ENCODE measurements around the gene ATP2B3.

Gene ATP2B3

DNA sequence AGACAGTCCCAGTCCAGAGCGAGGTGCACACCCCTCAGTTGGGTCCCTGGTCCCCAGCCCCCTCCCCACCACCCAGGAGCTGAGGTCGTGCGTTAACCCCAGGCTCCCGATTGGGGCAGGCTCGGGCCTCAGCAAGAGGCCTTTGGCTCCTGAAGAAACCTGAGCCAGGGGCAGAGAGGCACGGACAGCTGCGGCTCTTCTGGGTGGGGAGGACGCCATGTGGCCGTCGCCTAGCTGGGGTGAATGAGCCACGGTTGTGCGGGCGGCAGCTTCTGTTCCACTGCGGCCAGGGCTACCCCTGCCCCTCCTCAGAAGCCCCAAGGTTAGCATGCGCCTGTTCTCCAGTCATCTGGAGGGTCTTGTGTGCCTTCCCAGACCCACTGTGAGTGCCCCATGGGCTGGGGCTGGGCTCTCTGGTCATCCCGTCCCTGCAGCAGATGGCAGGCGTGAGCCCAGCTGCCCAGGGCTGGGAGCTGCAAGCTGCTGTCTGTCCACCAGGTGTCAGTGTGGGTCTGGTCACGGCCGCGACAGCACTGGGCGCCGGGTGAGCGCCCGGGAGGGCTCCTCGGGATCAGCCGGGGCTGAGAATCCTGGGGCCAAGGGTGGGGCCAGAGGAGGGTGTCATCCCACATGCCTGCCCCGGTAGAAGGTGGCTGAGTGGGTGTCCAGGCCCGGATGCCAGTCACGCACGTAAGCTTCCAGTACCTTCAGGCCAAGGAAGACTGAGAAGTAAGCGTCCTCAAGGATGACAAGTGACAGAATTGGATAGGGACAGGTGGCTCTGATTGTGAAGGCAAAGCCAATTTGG is 21.9 kb downstream of the ATP2B3 start:
- DNase-seq = peak; percentile 59

DNA sequence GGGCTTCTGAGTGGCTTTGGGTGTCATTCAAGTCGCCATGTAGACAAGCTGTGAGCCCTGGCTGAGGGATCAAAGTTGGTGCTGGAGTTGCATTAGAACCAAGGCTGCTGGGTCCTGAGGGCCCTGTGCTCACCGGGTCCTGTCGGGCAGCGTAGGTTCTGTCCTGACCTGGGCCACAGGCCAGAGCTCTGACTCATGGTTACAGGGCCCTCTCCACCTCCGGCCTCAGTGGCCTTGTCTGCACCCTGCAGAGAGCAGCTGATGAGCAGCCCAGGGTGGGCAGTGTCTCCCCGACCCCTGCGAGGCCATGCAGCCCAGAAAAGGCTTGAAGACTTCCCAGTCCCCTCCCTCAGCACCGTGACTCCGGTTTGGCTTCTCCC is 22.5 kb downstream of the ATP2B3 start:
- DNase-seq = no peak

DNA sequence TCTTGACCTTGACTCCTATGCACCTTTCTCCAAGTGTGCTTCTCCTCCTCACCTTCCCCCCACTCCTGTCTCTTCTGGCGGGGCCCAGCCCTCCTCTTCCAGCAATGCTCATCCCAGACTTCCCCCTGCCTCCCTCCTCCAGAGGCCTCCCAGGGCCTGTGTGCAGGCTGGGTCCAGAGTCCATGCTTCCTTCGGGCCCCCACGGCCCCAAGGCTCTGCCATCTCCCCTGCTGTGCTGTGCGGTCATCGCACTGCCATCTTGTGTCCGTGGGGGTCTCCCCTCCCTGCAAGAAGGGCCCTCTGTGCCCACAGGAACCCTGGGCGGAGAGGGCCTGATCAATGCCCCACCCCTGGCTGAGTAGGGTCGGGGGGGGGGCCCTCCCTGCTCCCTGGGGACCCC is 27.3 kb downstream of the ATP2B3 start:
- DNase-seq = no peak

DNA sequence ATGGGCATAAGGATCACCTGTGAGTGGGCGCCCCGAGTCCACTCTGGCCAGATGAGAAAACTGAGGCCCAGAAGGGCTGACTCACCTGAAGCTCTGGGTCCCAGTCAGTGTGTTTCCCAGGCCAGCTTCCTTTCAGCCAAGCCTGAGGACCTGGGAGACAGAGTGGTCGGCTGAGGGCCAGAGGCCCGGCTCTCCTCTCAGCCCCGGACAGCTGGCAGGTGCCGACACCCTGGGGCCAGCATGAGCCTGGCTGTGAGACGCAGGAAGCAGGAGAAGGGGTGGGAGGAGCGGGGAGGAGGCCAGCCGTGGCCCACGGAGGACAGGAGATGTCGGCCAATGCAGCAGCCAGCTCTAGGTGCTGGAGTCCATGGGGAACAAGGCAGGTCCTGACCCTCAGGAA is 28.9 kb downstream of the ATP2B3 start:
- no peak for DNase-seq

DNA sequence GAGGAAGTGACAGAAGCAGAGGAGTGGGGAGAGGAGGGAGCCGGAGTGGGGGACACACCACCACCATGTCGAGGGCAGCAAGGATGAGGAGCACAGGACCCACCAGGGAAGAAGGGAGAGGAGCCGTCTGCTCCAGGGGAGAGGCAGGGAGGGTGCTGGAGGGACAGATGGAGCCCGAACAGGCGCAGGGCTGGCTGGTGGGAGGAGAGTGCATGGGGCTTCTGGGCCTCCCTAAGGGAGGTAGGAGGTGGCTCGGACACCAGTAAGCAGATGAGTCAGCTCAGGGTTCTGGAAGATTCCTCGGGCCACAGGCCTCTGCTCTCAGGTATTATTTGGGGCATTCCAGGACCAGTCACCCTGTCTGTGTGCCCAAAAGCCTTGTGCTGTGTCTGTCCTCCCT is 29.8 kb downstream of the ATP2B3 start:
- no peak for DNase-seq

DNA sequence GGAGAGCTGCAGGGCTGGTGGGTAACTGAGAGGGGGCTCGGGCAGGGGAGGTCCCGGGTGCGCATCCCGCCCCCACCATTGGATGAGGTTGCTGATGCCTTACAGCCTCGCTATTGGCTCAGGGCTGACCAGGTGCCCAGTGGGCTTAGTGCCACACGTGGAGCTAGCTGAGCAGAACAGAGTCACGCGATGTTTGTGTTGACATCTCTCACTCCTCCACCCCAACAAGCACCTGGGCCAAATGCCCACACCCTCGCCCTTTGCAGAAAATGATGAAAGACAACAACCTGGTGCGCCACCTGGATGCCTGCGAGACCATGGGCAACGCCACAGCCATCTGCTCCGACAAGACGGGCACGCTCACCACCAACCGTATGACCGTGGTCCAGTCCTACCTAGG is 31.8 kb downstream of the ATP2B3 start:
- DNase-seq = no peak

DNA sequence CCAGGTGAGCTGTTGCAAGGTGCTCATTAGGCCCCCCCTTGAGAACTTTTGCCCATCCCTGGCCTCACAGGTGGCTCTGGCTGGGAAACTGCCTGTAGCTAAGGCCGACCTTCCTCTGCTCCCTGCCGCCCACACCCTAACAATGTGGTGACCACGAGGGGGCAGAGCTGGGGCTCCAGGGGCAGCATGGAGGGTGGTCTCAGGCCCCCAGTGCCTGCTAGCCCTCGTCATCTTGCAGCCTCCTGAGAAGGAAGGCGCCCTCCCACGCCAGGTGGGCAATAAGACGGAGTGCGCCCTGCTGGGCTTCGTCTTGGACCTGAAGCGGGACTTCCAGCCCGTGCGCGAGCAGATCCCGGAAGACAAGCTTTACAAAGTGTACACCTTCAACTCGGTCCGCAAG is 32.4 kb downstream of the ATP2B3 start:
- DNase-seq = no peak

DNA sequence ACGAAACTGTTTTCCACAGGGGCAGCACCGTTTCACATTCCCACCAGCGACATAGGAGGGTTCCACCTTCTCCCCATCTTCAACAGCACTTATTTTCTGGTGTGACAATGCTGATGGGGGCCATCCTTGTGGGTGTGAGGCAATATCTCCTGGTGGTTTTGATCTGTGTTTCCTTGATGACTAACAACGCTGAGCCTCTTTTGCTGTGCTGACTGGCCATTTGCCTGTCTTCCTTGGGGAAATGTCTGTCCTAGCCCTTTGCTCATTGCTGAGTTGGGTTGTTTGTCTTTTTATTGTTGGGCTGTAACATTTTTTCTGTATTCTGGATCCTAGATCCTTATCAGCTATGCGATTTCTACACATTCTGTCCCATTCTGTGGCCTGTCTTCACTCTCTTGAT is 33.7 kb downstream of the ATP2B3 start:
- no peak for DNase-seq

DNA sequence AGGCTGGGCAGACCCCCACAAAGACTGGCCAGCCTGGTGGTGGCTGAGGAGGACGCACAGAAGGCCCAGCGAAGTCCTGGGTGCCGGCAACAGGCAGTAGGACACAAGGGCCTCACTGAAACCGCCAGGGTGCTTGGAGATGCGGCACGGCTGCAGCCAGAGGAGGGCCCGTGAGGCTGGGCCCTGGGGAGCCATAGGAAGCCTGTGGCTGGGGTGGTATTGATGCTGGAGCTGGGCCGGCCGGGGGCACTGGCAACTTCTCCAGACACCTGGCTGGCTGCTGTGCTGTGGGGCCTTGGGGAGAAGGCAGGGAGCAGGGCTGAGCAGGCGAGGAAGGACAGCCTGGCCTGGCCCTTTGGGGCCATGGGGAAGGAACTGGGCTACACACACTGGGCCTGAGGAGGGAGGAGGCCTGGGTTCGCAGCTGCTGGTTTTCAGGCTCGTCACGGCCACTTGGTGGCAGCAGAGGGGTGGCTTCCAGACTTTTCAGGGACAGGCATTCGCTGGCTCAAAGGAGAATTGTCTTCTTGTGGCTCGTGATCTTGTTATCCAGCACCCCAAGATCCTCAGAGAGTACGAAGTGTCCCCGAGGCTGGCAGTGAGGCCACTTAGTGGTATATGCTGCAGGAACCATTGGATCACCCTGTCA is 37.2 kb downstream of the ATP2B3 start:
- peak; percentile 66 for DNase-seq

DNA sequence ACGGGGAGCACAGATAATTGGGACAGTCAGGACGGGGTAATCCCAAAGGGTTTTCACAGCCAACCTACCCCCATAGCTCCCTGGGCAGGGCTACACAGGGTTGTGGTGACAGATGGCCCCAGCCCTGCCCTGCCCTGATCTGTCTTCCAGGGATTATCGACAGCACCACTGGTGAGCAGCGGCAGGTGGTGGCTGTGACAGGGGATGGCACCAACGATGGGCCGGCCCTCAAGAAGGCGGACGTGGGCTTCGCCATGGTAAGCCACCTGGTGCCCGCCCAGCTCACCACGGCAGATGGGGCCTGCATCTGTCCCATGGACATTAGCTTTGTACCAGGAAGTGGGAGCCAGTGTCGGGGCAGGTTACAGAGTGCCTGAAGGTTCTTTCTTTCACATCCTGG is 39.3 kb downstream of the ATP2B3 start:
- DNase-seq = no peak

DNA sequence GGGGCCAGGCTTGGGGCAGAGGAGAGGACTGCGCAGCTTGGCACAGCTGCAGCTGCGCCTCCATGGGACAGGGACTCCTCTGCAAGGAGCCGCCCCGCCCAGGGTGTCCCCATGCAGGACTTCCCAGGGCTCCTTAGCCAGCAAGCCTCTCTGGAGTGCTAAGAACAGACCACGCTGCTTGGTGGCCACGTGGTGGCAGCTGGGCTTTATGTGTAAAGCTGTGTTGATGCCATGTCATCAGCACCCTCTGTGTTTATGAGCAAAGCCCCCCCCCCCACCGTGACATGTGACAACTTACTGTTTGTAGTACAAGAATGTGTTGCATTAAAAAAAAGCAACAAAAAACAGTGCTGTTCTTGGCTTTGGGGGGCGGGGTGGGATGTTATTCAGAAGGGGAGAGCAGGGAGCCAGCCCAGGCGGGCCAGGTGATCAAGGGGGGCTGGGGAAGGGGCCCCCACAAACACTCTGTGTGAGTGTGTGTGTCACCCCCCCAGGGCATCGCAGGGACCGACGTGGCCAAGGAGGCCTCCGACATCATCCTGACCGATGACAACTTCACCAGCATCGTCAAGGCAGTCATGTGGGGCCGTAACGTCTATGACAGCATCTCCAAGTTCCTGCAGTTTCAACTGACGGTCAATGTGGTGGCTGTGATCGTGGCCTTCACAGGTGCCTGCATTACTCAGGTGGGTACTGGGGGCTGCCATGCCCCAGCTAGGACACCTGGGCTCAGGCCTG is 40.3 kb downstream of the ATP2B3 start:
- DNase-seq = no peak

DNA sequence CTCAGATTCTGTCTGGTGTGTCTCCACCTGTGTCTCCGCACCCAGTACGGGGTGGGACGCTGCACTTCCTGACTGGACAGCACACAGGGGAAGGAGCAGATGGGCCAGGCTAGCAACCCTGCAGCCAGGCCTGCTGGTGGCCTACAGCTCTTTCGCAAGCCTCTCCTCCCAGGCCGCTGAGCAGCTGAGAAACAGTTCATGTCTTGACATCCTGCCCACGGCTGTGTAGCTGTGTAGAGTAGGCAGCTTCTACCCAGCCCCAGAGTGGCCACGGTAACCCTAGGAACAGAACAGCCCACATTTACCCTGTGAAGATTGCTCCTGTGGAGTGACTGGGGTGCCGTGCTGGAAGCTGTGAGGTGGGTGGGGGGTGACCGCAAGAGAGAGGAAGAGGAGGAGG is 42.6 kb downstream of the ATP2B3 start:
- DNase-seq = no peak

DNA sequence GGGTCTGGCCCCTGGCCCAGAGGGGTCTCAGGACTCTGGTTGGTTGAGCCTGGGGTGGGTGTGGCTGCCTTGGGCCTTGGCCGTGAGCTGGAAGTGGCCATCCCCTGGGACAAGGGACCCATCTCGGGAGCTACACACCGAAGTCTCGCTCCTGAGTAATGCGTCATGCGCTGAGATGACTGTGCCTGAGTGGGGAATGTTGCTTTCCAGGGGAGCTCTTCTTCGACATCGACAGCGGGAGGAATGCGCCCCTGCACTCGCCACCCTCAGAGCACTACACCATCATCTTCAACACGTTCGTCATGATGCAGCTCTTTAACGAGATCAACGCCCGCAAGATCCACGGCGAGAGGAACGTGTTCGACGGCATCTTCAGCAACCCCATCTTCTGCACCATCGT is 43.0 kb downstream of the ATP2B3 start:
- DNase-seq = no peak

DNA sequence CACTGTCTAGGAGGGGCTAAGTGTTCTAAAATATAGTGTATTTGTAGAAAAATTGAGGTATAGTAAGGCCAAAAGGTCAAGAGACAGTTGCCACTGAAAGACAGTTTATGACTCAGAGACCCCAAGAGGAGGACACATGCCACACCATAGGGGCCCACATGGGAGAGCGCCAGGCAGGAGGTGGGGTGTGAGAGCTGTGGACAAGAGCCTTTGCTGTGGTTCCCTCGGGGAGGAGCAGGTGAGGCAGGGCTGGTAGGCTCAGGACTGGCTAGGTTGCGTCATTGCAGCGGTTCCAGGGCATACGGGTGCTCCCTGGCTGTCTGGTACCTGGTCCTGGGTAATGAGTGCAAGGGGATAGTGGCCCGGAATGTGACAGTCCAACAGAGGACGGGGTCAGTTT is 43.9 kb downstream of the ATP2B3 start:
- DNase-seq = no peak

DNA sequence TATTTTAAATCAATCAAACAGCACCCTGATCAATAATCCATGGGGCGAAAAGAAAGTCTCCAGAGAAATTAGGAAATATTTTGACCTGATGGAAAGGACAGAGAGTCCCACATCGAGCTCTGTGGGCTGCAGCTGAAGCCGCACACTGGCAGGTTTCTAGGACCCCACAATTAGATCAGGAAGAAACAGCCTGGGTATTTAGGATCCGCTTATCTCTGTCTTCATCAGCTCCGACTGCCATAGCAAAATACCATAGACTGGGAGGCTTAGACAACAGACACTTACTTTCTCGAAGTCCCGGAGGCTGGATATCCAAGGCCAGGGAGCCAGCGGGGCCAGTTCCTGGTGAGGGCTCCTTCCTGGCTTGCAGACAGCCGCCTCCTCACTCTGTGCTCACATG is 45.1 kb downstream of the ATP2B3 start:
- DNase-seq = no peak

DNA sequence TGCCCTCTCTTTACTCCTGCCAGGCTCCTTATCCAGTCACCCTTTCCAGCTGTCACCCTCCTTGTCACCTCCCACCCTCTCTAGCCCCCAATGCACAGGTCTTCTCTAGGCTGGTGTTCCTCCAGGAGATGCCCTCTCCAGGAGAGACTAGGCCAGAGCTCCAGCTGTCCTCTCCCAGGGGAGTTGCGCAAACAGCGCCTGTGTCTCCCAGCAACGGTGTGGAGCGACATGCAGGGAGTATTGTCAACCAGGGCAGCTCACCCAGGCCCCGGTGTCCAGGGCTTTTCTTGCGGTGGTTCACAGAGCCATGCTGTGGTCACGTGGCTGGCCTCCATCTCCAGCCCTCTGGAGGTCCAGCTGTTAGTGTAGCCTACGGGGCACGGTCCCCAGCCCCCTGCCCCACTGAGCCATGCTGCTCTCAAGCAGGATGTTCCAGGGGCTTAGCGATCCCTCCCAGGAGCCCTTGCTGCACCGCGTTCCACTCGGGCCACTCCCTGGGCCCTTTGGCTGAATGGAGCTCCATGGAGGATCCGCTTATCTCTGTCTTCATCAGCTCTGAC is 46.7 kb downstream of the ATP2B3 start:
- DNase-seq = no peak

DNA sequence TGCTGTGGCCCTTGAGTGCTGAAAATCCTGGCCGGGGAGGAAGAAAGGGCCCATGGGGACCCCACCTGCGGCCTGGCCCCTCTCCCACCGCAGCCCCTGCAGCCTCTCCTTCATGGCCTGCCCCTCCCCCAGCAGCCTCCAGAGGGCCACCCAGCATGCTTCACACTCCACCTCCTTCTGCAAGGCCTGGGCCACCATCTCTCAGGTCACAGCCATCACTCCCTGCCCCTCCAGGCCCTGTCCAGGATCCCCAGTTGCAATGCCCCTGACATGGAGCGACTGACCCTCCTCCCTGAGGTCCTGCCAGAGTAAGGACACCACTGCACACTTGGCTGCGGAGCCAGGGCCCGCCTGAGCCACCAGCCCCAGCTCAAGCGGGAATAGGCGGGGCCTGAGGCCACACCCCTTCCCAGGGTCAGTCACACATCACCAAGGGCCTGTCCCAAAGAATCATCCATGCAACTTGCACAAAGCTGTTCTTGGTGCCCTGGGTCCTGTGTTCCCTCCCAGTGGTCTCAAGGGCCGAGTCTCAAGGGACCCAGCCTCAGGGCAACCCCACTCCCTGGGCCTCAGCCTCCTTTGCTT is 48.6 kb downstream of the ATP2B3 start:
- DNase-seq = no peak

DNA sequence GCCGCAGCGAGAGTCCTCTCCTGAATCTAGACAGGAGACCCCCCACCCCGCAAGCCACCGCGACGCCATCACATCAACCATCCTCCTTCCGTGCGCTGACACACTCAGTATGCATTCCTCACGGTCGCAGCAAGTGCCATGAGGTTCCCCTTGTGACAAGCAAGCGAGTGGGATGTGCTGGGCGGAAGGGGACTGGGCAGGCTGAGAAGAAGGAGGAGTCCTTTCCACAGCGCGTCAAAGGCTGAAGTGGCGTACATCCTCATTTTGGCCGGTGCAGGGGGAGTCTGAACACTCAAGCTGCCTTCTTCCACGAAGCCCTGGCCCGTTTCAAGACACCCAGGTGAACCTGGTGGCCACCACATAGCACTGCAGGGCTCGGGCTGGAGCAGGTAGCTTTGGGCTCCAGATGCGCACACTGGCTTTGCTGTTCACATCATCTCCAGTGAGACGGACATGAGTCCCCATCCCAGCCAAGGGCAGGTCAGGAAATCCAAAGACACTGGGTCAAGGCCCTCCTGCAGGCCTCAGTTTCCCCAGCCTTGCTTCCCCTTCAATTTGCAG is 51.1 kb downstream of the ATP2B3 start:
- DNase-seq = no peak

DNA sequence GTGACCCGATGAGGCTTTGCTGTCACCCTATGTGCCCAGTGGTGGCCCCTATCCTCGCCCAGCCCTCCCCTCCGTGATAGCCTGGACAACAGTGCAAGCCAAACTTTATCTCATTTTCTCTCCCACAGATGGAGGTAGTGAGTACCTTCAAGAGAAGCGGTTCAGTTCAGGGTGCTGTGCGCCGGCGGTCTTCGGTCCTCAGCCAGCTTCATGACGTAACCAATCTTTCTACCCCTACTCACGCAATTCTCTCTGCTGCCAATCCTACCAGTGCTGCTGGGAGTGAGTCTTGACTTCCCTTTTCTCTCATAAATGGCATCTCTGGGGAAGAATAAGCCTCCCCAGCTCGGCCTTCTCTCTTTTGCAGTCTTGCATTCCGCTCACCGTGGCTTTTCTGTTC is 52.0 kb downstream of the ATP2B3 start:
- DNase-seq = no peak

DNA sequence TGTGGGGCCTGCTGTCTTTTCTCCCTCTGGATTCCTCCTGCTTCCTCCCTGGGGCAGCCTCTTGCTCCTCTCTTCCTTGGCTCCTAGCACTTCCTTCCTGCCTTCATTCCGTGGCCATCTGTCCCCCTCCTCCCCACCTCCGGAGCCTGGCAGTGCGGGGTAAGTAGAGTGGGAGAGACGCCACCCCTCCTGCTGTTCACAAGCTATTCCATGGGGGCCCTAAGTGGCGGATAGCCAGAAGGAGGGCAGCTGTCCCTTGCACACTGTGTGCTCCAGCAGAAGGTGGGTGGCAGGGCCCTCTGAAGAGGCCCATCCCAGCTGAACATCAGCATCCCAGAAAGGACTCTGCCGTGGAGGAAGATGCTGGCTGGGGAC is 54.1 kb downstream of the ATP2B3 start:
- no peak for DNase-seq

DNA sequence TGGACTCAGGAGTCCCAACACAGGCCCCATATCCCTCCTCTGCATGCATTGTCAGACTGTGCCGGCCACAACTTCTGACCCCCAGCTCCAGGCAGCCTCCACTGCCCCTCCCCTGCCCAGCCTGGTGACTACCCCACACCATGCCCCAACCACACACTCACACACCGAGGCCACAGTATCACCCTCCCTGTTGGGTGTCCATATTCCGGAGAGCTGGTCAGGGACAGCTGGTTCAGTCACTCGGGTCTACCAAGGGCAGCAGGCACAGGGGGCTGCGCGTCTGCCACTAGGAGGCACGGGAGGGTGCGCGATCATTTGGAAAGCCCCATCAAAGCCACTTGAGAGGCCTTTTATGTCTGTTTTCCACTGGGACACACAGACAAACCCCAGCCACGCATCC is 55.2 kb downstream of the ATP2B3 start:
- DNase-seq = no peak

DNA sequence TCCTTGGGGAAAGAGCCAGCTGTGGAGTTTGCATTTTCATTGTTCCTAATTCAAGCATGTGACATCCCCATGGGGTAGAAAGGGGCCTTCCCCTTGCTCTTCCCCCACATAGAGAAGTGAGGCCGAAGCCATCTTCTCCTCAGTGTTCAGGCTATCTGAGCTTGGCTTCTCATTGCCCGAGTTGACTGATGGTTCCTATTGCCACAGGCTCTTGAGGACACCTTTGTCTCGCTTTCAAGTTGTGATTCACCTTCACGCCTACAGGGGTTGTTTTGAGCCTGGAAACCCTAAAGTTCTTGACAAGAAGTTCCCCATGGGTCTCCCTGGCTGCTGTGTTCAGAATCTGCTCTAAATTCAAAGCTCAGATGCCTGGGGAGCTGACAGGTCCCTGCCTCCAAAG is 56.5 kb downstream of the ATP2B3 start:
- DNase-seq = no peak

DNA sequence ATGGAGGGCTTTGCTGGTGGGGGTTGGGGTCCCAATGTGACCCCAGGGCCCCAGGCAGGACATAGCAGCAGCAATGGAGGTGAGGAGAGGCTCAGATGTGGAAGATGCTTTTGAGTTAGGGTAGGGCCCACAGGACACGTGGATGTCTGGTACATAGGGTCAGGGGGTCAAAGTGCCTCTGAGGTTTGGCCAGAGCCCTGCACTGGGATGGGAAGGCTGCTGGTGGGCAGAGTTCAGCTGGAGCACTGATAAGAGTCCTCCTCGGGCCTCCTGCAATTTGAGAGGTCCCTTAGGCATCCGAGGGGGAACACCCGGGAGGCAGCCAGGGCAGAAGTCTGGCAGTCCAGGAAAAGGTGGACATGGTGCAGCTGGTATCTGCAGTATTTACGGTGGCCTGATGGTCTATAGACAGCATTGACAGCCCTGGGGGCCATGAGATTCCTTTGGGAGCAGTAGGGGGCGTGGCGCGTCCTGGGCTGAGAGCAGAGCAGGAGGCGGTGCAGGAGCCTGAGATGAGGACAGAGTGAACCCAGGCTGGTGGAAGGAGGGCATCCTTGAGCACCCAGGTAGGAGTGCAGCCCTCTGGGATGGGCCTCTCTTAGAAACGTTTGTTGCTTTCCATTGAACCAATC is 58.9 kb downstream of the ATP2B3 start:
- DNase-seq = no peak
